GM12875 (cell line): Measurements from ENCODE around the gene DOCK3.
"Not testable (repeated sequence)": the region's sequence is repeated elsewhere in the genome, so short reads cannot be mapped to it uniquely, and the experiment has no call there.

Experiments
- H3K4me3 ChIP-seq: one replicate; pipeline ENCODE4 v1.5.1; 2011; ENCODE audit warnings: low read depth, low read length, control low read depth
- CTCF ChIP-seq: IDR thresholded peaks from 2 replicates; pipeline ENCODE4 v1.5.1; 2011; ENCODE audit warnings: low read depth, mild to moderate bottlenecking, control low read depth, inconsistent platforms, low read length, moderate library complexity, borderline replicate concordance; ENCODE audit not compliant: insufficient read depth

Gene DOCK3

GRCh38 chr3:50926868-50927267 is 252.1 kb downstream of the DOCK3 start:
- TF ChIP-seq CTCF: no peak
- H3K4me3 ChIP-seq: no peak overlapping the region

- no peak for TF ChIP-seq CTCF
- H3K4me3 ChIP-seq: no peak overlapping the region
Measured at GRCh38 chr3:50930371-50931208, 255.9 kb downstream of the DOCK3 start.

GRCh38 chr3:50932918-50933317 is 258.2 kb downstream of the DOCK3 start:
- H3K4me3 ChIP-seq: not testable (repeated sequence)

GRCh38 chr3:50936389-50936788 is 261.7 kb downstream of the DOCK3 start:
- no peak for TF ChIP-seq CTCF

GRCh38 chr3:50947419-50947818 is 272.7 kb downstream of the DOCK3 start:
- no peak overlapping the region for H3K4me3 ChIP-seq
- no peak for TF ChIP-seq CTCF

More at GRCh38 chr3:50936389-50936788, 261.7 kb downstream of the DOCK3 start:
- no peak overlapping the region for H3K4me3 ChIP-seq

GRCh38 chr3:50950591-50950990 is 275.9 kb downstream of the DOCK3 start:
- no peak overlapping the region for H3K4me3 ChIP-seq
- no peak for TF ChIP-seq CTCF

GRCh38 chr3:50953825-50954414 is 279.2 kb downstream of the DOCK3 start:
- no peak overlapping the region for H3K4me3 ChIP-seq
- TF ChIP-seq CTCF: no peak
